Liver (tissue), 9 donors: ENCODE results near the gene TRAF7. TPM values are rescaled to one million over a fixed set of nuclear protein-coding genes. Genes with fewer than 3 reads are reported as not detected.

Experiments
- DNase-seq: peaks from one replicate; pipeline ENCODE4 v3.0.0-alpha.2; 2017; ENCODE audit warnings: low spot score
- H3K27ac ChIP-seq, 2 donors: one replicate each; pipeline ENCODE4 v1.7.0; 2013; ENCODE audit warnings: inconsistent platforms in 2 of 2, low read length in 2 of 2, control low read depth in 1 of 2, low read depth in 1 of 2, mild to moderate bottlenecking in 1 of 2
- H3K27me3 ChIP-seq, 4 donors: one replicate each; pipeline versions ENCODE4 v1.6.1 to v1.7.0; 2013; ENCODE audit warnings: low read length in 3 of 4, inconsistent platforms in 1 of 4, mild to moderate bottlenecking in 1 of 4, moderate library complexity in 1 of 4; ENCODE audit not compliant: control insufficient read depth in 4 of 4, insufficient read depth in 4 of 4
- H3K36me3 ChIP-seq, 4 donors: one replicate each; pipeline versions ENCODE4 v1.6.1 to v1.7.0; 2013; ENCODE audit warnings: low read length in 3 of 4, mild to moderate bottlenecking in 3 of 4, low read depth in 1 of 4, moderate library complexity in 1 of 4; ENCODE audit not compliant: control insufficient read depth in 4 of 4, insufficient read depth in 3 of 4
- H3K4me1 ChIP-seq, 4 donors: one replicate each; pipeline versions ENCODE4 v1.6.1 to v1.7.0; 2013; ENCODE audit warnings: low read length in 3 of 4, mild to moderate bottlenecking in 3 of 4, moderate library complexity in 1 of 4; ENCODE audit not compliant: control insufficient read depth in 4 of 4, insufficient read depth in 4 of 4
- H3K4me3 ChIP-seq, 3 donors: one replicate each; pipeline versions ENCODE4 v1.6.1 to v1.7.0; 2013; ENCODE audit warnings: low read length in 3 of 3, control low read depth in 1 of 3, low read depth in 1 of 3, mild to moderate bottlenecking in 1 of 3
- H3K9ac ChIP-seq, 2 donors: one replicate each; pipeline ENCODE4 v1.7.0; 2013; ENCODE audit warnings: low read length in 2 of 2, mild to moderate bottlenecking in 2 of 2, moderate library complexity in 2 of 2, control low read depth in 1 of 2, low read depth in 1 of 2
- H3K9me3 ChIP-seq, 4 donors: one replicate each; pipeline versions ENCODE4 v1.6.1 to v1.7.0; 2013; ENCODE audit warnings: low read length in 3 of 4; ENCODE audit not compliant: control insufficient read depth in 4 of 4
- FOXA1 ChIP-seq: IDR thresholded peaks from 2 replicates; pipeline ENCODE4 v1.6.1; 2016; ENCODE audit warnings: antibody characterized with exemption
- FOXA2 ChIP-seq: IDR thresholded peaks from 2 replicates; pipeline ENCODE4 v1.6.1; 2016; ENCODE audit warnings: antibody characterized with exemption
- GABPA ChIP-seq, 2 donors: IDR thresholded peaks in 1 of 2; conservative IDR thresholded peaks in 1 of 2; 2 replicates each; pipeline ENCODE4 v1.6.1; 2016; ENCODE audit warnings: antibody characterized with exemption in 2 of 2, mild to moderate bottlenecking in 1 of 2, moderate library complexity in 1 of 2
- HNF4A ChIP-seq, 2 donors: conservative IDR thresholded peaks; 2 replicates each; pipeline ENCODE4 v1.6.1; 2016; ENCODE audit warnings: antibody characterized with exemption in 2 of 2, mild to moderate bottlenecking in 2 of 2
- JUND ChIP-seq, 2 donors: IDR thresholded peaks; 2 replicates each; pipeline ENCODE4 v1.6.1; 2016; ENCODE audit warnings: antibody characterized with exemption in 2 of 2
- NR2F2 ChIP-seq: IDR thresholded peaks from 2 replicates; pipeline ENCODE4 v1.6.1; 2016; ENCODE audit warnings: antibody characterized with exemption
- RAD21 ChIP-seq, 2 donors: IDR thresholded peaks; 2 replicates each; pipeline ENCODE4 v1.6.1; 2016; ENCODE audit warnings: antibody characterized with exemption in 2 of 2, mild to moderate bottlenecking in 2 of 2
- RXRA ChIP-seq, 2 donors: IDR thresholded peaks; 2 replicates each; pipeline ENCODE4 v1.6.1; 2017 to 2018; ENCODE audit warnings: antibody characterized with exemption in 2 of 2, mild to moderate bottlenecking in 1 of 2
- TAF1 ChIP-seq: conservative IDR thresholded peaks from 2 replicates; pipeline ENCODE4 v1.6.1; 2016; ENCODE audit warnings: antibody characterized with exemption, mild to moderate bottlenecking
- YY1 ChIP-seq: IDR thresholded peaks from 2 replicates; pipeline ENCODE4 v1.6.1; 2016; ENCODE audit warnings: antibody characterized with exemption, mild to moderate bottlenecking
- WGBS: extraction: QIAGEN DNeasy Blood & Tissue Kit; methylation state at CpG from one replicate; pipeline ENCODE4 v1.1.7; 2013; 5-methylcytosine and 5-hydroxymethylcytosine counted together
- polyA plus RNA-seq, 2 donors: library from polyadenylated mRNA; stranded (reverse) in 1 of 2; unstranded in 1 of 2; fragments of 200-250 nt in 1 of 2; fragments of >200 nt in 1 of 2; fragmentation: Nextera tagmentation in 1 of 2; extraction: Ambion mirVana in 1 of 2; gene quantifications; one replicate each; pipeline versions ENCODE4 v1.2.1 to v1.2.3, GENCODE V29; 2013 to 2015
- total RNA-seq, 2 donors: library from RNA; depleted of rRNA; stranded (reverse); fragments of >200 nt; gene quantifications; one replicate each; pipeline ENCODE4 v1.2.3, GENCODE V29; 2014
- TF ChIP-seq, protein P1 (sequence below): IDR thresholded peaks from 2 replicates; pipeline ENCODE4 v1.6.1; 2016; ENCODE audit warnings: antibody characterized with exemption, mild to moderate bottlenecking
- TF ChIP-seq, protein P2 (sequence below): IDR thresholded peaks from 2 replicates; pipeline ENCODE4 v1.6.1; 2016; ENCODE audit warnings: antibody characterized with exemption
- TF ChIP-seq, protein P3 (sequence below): fragments of 150-350 bp; IDR thresholded peaks from 2 replicates; pipeline ENCODE4 v1.5.1; 2017; ENCODE audit warnings: improper control_type of control experiment, low read depth, low read length; ENCODE audit not compliant: missing input control
- donor health status: healthy.
- donor health status: healthy.
- donor health status: healthy.
- donor health status: healthy.
- donor health status: healthy.

The TRAF7 gene
- total and polyA plus RNA-seq, 4 donors, result 14.7 to 36.6 (median 34.0) TPM

DNA sequence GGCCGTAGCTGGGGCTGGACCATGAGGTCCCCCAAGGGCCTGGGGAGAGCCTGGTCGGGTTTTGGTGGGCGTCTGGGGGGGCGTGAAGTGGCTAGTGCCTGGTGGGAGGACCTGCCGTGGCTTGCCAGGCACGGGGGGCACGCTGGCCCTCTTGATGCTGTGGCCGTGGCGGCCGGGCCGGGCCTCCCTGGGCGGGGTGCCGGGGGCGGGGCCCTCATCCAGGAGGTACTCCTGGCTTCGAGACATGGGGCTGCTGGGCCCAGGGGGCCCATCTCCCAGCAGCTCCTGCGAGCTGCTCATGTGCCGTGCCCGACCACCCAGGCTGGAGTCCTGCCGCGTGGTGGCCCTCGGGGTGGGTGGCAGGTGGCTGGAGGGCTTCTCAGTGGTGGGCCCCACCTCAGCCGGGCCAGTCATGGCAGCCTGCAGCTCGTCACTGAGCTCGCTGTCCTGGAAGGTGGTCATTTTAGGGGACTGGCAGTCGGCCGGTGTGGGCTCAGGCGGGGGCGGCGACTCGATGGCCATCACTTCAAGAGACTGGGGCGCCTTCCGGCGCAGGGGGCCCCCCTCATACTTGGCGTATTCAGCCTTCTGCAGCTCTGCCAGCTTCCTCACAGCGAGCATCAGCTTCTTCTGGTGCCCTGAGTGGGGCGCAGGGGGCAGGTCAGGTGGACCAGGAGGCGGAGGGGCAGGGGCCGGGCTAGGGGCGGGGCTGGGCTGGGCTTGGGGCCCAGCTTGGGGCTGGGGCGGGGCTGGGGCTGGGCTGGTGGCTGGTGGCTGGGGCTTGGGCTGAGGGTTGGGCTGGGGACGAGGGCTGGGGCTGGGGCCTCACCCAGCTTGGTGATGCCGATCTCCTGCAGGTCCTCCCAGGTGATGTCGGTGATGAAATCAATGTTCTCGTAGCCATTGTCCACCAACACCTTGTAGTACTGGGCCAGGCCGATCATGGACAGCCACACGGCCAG is 25.7 kb downstream of the TRAF7 start:
- Histone ChIP-seq H3K9ac (no peak overlapping the region), H3K36me3 (peaks cover 2 to 12% (median 6%) of the 10 kb centered on the region in 4 donors), H3K27me3 (no peaks in the 10 kb centered on the region), H3K9me3 (no peaks in the 10 kb centered on the region), H3K27ac (no peak overlapping the region), H3K4me3 (no peak overlapping the region), H3K4me1 (no peaks in the 10 kb centered on the region)
- 91% methylated on average over 46 of the region's 46 CpGs for WGBS
- DNase-seq, result no peak
- TF ChIP-seq JUND (IDR thresholded peaks at IDR 0.05), result no peak
- no peak for TF ChIP-seq TAF1
- no peak for TF ChIP-seq FOXA1
- TF ChIP-seq, protein P1, sequence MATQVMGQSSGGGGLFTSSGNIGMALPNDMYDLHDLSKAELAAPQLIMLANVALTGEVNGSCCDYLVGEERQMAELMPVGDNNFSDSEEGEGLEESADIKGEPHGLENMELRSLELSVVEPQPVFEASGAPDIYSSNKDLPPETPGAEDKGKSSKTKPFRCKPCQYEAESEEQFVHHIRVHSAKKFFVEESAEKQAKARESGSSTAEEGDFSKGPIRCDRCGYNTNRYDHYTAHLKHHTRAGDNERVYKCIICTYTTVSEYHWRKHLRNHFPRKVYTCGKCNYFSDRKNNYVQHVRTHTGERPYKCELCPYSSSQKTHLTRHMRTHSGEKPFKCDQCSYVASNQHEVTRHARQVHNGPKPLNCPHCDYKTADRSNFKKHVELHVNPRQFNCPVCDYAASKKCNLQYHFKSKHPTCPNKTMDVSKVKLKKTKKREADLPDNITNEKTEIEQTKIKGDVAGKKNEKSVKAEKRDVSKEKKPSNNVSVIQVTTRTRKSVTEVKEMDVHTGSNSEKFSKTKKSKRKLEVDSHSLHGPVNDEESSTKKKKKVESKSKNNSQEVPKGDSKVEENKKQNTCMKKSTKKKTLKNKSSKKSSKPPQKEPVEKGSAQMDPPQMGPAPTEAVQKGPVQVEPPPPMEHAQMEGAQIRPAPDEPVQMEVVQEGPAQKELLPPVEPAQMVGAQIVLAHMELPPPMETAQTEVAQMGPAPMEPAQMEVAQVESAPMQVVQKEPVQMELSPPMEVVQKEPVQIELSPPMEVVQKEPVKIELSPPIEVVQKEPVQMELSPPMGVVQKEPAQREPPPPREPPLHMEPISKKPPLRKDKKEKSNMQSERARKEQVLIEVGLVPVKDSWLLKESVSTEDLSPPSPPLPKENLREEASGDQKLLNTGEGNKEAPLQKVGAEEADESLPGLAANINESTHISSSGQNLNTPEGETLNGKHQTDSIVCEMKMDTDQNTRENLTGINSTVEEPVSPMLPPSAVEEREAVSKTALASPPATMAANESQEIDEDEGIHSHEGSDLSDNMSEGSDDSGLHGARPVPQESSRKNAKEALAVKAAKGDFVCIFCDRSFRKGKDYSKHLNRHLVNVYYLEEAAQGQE, result no peak
- no peak for TF ChIP-seq FOXA2

DNA sequence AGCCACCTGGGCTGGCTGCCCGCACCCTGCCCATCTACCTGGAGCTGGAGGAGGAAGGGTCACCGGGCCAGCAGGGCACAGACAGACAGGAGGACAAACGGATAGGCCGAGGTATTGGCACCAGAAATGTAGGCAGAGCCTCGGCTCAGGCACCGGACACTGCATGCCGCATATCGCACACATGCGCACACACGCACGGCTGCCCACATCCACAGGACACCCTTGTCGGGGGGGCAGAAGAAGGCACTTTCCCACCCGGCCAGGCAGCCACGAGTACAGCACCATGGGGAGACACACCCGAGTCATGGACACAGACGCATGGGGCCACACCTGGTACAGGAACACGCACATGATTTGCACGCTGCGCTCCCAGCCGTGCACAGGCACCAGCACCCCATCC is 26.4 kb downstream of the TRAF7 start:
- WGBS, result 93% methylated on average over 20 of the region's 20 CpGs
- no peak for DNase-seq
- H3K27me3 ChIP-seq, result no peaks in the 10 kb centered on the region

More for the DNA sequence above, 26.4 kb downstream of the TRAF7 start:
- no peak overlapping the region for H3K9ac ChIP-seq
- TF ChIP-seq GABPA (IDR thresholded peaks at IDR 0.05 in 1 of 2, conservative IDR thresholded peaks at IDR 0.05 in 1 of 2) (no peak), TAF1 (no peak), NR2F2 (no peak), HNF4A (conservative IDR thresholded peaks at IDR 0.05) (no peak), RXRA (IDR thresholded peaks at IDR 0.05) (no peak), RAD21 (IDR thresholded peaks at IDR 0.05) (no peak), JUND (IDR thresholded peaks at IDR 0.05) (no peak), YY1 (no peak)
- TF ChIP-seq, protein P2, sequence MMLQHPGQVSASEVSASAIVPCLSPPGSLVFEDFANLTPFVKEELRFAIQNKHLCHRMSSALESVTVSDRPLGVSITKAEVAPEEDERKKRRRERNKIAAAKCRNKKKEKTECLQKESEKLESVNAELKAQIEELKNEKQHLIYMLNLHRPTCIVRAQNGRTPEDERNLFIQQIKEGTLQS, result no peak
- TF ChIP-seq, protein P3, sequence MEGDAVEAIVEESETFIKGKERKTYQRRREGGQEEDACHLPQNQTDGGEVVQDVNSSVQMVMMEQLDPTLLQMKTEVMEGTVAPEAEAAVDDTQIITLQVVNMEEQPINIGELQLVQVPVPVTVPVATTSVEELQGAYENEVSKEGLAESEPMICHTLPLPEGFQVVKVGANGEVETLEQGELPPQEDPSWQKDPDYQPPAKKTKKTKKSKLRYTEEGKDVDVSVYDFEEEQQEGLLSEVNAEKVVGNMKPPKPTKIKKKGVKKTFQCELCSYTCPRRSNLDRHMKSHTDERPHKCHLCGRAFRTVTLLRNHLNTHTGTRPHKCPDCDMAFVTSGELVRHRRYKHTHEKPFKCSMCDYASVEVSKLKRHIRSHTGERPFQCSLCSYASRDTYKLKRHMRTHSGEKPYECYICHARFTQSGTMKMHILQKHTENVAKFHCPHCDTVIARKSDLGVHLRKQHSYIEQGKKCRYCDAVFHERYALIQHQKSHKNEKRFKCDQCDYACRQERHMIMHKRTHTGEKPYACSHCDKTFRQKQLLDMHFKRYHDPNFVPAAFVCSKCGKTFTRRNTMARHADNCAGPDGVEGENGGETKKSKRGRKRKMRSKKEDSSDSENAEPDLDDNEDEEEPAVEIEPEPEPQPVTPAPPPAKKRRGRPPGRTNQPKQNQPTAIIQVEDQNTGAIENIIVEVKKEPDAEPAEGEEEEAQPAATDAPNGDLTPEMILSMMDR, result no peak
- H3K4me1 ChIP-seq, result no peaks in the 10 kb centered on the region
- no peaks in the 10 kb centered on the region for H3K9me3 ChIP-seq
- no peak overlapping the region for H3K27ac ChIP-seq
- H3K4me3 ChIP-seq, result no peak overlapping the region
- H3K36me3 ChIP-seq, result peaks cover 0 to 7% (median 3%) of the 10 kb centered on the region in 4 donors
